ENCODE results near the gene KCNMA1.

DNA sequence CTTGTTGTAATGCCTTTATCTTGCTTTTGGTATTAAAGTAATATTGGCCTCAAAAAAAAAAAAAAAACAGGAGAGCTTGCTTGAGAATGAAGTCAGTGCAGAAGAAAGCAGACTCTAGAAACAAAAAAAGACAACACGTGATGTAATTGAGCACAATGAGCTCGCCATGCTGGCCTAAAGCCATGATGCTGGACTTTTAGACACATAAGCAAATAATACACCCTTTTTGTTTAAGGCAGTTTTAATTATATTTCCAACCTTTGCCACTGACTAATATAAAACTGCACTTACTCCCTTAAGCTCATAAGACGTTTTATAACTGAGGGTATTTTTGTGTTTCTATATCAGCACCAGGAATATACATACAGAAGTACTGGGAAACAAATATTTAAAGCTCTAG is 798.3 kb downstream of the KCNMA1 start:
- TF ChIP-seq POLR2A (IDR thresholded peaks at IDR 0.05) (no peak), POLR2AphosphoS5 (IDR thresholded peaks at IDR 0.05) (no peak), EP300 (IDR thresholded peaks at IDR 0.05; ENCODE audit: low read depth) (no peak)
- TF ChIP-seq, protein P1, sequence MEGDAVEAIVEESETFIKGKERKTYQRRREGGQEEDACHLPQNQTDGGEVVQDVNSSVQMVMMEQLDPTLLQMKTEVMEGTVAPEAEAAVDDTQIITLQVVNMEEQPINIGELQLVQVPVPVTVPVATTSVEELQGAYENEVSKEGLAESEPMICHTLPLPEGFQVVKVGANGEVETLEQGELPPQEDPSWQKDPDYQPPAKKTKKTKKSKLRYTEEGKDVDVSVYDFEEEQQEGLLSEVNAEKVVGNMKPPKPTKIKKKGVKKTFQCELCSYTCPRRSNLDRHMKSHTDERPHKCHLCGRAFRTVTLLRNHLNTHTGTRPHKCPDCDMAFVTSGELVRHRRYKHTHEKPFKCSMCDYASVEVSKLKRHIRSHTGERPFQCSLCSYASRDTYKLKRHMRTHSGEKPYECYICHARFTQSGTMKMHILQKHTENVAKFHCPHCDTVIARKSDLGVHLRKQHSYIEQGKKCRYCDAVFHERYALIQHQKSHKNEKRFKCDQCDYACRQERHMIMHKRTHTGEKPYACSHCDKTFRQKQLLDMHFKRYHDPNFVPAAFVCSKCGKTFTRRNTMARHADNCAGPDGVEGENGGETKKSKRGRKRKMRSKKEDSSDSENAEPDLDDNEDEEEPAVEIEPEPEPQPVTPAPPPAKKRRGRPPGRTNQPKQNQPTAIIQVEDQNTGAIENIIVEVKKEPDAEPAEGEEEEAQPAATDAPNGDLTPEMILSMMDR (IDR thresholded peaks at IDR 0.05) = no peak
